ENCODE results near the gene C19orf44.

DNA sequence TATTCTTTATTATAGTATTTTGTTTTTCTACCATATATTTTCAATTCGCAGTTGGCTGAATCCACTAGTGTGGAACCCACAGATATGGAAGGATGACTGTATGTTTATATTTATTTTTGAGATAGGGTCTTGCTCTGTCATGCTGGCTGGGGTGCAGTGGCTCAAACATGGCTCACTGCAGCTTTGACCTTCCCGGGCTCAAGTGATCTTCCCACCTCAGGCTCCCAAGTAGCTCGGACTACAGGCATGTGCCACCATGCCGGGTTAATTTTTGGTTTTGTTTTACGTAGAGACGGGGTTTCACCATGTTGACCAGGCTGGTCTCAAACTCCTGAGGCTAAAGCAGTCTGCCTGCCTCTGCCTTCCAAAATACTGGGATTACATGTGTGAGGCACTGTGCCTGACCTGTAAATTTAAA, 66.4 kb downstream of the C19orf44 start:
- TF ChIP-seq POLR2A (IDR thresholded peaks at IDR 0.05) (no peak), POLR2AphosphoS5 (IDR thresholded peaks at IDR 0.05) (no peak), EP300 (IDR thresholded peaks at IDR 0.05) (no peak)
- TF ChIP-seq, protein P1, sequence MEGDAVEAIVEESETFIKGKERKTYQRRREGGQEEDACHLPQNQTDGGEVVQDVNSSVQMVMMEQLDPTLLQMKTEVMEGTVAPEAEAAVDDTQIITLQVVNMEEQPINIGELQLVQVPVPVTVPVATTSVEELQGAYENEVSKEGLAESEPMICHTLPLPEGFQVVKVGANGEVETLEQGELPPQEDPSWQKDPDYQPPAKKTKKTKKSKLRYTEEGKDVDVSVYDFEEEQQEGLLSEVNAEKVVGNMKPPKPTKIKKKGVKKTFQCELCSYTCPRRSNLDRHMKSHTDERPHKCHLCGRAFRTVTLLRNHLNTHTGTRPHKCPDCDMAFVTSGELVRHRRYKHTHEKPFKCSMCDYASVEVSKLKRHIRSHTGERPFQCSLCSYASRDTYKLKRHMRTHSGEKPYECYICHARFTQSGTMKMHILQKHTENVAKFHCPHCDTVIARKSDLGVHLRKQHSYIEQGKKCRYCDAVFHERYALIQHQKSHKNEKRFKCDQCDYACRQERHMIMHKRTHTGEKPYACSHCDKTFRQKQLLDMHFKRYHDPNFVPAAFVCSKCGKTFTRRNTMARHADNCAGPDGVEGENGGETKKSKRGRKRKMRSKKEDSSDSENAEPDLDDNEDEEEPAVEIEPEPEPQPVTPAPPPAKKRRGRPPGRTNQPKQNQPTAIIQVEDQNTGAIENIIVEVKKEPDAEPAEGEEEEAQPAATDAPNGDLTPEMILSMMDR (IDR thresholded peaks at IDR 0.05) = no peak
